Amniotic stem cell (primary cell): Measurements from ENCODE around the gene STEAP4.
"Not testable (repeated sequence)": the region's sequence is repeated elsewhere in the genome, so short reads cannot be mapped to it uniquely, and the experiment has no call there.

Experiments
- DNase-seq: peaks from one replicate; lab custom pipeline; 2025; lab: John Stamatoyannopoulos, UW

Gene STEAP4

DNA sequence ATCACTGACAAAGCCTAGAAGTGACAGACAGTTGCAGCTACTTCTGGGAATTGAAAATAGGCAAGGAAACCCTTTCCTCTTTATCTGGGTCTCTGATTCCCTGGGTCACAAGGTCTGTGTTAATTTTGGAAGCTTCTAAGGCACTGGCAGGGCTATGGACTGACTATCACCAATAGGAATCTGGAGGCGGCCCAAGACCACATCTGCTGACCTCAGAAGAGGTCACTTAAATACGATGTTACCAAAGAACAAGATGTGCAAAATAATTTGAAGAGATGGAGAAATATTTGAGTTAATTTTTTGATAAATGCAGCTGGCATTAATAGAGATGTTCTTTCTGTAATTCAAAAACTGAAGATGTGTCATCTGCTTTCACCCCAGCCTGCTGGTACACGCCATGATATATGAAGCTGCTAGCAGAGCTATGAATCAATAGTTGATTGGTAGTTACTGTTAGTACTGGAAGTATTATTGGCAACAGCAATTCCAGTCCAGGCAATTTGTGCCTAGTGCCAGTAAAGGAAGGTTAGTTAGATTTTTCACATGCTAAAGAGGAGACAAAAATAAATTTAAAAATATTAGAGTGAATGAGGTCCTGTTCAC, 5.5 kb upstream of the STEAP4 start:
- DNase-seq, result no peak

DNA sequence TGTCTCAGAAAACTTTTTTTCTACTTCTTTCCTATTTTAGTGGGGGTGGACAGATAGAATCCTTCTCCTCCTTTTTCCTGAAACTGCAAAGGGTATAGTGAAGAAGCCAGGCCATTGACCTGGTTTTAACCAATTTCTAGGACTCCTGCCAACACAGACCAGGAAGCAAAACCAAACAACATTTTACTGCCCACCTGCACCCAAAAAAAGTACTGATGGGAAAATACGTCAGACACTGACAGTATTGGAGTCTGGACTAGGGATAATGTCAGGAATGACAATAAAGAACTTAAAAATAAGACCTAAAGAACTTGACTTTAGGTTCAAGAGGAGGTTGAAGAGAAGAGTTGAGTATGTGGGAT, 5.0 kb upstream of the STEAP4 start:
- DNase-seq, result no peak

DNA sequence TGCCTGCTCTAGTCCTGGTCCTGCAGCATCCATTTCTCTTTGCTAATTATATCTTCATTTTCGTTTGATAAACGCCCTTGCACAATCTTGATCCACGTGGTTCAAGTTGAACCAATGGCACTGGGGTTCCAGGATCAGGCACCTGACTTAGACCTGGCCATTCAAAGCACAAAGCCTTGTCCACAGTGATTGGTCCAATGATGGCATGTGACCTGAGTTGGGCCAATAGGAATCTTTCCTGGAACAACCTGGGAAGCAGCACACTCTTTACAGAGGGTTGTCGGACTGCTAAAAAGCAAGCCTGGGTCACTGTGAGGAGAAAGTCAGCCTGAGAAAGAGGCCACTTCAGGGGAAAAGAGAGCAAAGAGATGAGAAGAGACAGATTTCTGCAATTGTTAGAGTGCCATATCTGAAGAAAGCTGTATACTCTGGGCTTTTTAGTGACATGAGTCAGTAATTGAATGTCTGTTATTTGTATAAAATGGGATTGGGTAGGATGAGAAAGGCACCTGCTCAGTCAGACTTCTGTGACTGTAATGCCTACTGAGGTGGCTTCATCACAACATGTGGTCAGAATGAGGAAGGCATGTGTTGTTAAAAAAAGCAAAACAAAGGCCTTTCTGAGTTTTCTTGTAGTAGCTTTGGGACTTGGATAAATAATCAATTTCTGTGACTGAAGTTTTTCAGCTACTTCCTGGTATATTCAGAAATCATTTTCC, 4.4 kb upstream of the STEAP4 start:
- DNase-seq, result no peak

DNA sequence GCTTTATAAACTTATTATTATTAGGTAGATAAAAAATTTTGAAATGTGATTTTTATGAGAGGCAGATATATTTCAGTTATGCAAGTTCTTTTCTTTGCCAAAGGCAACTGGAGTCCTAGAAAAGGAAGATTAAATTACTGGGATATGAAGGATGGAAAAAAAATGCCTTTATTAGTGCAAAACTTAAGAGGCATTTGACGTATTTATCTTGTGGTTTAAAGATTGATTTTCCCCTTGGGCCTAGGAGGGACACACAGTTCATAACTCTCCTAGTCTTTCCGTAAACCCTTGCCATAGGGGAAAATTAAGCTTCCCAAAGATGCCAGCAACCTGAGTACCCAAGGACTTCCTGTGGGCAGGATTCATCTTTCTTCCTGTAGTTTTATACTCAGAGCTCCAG, 3.1 kb upstream of the STEAP4 start:
- no peak for DNase-seq

DNA sequence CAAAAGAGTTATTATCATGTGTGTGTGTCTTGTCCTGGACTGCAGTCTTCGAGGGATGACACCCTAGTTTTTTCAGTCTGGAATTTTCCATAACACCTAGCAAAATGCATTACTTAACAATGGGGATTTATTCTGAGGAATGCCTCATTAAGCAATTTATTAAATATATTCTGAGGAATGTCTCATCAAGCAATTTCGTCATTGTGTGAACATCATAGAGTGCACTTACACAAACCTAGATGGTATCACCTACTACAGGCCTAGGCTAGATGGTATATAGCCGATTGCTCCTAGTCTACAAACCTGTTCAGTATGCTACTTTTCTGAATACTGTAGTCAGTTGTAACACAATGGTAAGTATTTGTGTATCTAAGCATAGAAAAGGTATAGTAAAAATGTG, 1.1 kb upstream of the STEAP4 start:
- no peak for DNase-seq

DNA sequence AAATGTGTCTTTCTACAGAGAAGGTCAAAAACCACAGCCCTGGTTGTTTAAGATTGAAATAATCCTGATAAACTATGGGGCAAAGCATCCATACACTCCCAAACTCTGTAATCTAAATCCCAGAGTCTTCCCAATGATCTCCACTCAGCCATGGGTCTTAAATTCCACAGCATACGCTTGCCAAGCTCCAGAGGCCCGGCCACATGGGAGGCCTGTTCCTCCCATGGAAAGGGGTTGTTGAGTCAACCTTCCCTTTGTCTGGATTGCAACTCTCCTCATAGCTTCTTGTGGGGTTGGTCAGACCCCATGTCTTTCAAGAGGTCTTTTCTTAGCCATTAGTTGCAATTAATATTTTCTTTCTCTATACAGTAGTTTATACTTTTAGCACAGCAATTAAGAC, 718 bp upstream of the STEAP4 start:
- no peak for DNase-seq

DNA sequence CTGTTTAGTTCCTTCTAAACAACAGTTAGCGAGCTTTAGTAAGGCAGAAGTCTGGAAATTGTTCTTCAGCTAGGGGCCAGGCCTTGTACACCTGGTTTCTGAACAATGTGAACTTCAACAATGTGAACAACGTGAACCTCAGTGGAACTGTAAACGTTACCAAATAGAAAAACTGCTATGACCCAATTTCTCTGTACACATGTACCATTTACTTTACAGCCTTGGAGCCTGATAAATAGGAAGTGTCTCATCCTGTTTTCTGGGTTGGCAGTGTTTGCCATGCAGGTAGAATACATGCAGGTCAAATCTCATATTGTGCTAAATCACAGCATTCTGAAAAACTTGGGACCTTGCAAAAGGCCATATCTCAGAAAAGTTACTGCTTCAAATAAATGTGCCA, 1.6 kb downstream of the STEAP4 start:
- DNase-seq, result no peak

DNA sequence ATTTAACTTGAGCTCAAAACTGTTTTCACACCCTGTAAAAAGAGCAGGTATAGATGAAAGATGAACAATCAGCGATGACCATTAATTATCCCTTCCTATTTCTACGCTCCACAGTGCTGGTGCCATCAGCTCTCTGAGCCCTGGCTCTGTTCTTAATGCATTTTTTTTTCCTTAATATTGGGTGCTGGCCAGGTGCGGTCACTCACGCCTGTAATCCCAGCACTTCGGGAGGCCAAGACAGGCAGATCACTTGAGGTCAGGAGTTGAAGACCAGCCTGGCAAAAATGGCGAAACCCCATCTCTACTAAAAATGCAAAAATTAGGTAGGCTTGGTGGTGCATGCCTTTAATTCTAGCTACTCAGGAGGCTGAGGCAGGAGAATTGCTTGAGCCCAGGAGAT, 4.2 kb downstream of the STEAP4 start:
- DNase-seq, result no peak

DNA sequence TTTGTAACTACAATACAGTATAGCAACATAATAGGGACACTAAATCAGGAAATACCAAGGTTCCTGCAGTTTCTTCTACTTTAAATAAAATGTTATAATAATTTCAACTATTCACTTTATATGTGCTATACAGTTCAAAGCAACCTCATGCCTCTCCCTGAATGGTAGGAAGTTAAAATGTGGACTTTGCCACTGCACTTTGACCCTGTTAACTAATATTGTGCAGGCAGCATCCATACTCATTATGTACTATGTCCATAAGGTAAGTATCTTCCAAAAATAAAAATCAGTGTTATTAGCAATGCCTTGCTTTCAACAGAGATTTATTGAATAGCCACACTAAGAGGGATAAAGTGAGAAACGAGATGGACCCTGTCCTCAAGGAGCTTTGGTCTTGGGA, 4.8 kb downstream of the STEAP4 start:
- DNase-seq, result no peak

DNA sequence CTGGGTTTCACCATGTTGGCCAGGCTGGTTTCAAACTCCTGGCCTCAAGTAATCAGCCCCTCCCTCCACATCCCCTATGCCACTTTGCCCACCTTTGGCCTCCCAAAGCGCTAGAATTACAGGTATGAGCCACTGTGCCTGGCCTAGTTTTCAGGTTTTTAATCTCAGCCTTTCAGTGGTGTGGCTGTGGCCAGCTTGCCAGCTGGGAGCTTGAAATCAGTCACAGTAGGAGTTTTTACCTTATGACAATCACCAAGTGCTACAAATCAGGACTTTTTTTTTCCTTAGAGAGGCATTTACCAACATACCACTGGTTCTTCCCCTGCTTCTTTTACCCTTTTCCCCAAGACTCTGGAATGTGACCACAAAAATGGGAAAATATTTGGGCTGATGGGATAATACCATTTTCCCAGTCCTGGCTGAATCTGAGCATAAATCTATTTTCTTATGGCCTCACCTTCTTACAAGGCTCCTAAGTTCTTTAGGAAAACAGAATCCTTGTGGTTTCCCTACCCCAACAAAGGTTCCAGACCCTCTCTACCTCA, 6.2 kb downstream of the STEAP4 start:
- no peak for DNase-seq

DNA sequence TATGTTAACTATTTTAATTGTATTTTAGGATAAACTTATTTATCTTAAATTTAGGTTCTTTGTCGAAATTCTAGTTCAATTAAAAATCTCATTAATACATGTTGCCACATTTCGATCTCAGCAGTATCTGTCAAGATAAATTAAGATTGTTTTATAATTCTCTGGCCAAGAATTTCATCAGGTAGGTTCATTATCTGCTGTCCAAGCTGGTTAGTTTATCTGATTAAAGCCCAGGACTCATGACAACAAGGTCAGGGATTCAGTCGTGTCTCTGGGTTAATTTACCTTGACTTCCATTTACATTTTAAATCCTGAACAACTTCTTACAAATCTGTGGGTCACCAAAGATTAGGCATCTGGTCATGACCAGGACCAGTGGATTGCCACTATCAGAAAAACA, 7.6 kb downstream of the STEAP4 start:
- DNase-seq, result no peak

DNA sequence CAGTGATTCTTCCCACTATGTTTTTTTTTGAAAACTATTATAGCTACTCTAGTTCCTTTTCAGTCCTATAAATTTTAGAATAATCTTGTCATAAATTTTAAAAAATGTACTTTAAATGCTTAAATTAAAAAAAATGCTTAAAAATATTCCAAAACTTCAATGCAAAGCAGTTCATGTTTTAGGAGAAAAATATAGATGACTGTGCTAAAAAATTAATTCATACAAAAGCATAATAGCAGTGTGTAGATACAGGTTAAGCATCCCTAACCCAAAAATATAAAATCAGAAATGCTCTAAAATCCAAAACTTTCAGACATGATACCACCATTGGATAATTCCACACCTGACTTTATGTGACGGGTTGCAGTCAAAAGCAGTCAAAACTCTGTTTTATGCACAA, 12.8 kb downstream of the STEAP4 start:
- no peak for DNase-seq

DNA sequence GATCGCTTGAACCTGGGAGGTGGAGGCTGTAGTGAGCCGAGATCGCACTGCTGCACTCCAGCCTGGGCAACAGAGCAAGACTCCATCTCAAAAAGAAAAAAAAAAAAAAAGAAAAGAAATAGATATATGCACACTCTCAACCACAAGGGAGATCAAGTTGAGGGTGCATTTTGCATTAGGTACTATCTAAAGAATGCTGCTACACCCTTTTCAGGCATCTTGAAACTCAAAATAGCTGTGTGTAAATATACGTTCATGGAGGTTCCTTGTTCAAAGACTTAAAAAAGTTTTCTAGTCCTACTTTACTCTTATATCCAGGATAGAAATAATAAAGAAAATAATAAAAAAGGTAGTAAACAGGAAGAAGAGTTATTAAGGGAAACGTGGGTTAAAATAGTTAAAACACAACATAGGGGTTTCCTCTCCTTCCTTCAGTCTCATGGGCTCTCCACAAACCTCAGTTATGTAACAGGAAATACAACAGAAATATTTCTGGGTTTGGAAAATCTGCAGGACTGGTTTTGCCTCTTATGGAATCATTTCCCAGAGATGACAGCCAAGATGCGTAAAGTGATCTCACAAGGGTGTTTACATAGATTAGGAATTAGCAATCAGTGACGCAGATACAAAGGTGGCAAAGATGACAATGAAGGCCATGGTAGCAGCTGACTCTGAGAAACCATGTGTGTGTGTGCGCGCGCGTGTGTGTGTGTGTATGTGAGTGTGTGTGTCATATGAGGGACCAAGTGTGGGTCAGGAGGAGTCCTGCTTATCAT, 15.1 kb downstream of the STEAP4 start:
- DNase-seq, result no peak

DNA sequence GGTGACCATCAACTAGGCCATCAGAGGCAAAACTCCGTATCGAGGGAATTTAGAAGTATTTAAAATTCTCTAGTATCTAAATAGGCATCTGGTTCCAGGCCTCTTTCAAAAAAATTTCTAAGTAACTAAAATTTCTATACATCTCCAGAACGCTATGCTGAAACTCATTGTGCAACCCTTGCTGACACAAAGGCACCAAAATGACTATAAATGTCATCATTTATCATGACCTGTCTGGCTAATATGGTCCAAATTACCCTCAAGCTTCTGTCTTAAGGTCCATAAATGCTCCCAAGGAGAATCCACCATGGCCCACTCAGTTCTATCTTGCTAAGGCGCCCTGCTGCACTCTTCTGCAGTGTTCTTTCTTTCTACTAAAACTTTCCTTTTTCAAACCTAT, 16.2 kb downstream of the STEAP4 start:
- DNase-seq, result no peak

DNA sequence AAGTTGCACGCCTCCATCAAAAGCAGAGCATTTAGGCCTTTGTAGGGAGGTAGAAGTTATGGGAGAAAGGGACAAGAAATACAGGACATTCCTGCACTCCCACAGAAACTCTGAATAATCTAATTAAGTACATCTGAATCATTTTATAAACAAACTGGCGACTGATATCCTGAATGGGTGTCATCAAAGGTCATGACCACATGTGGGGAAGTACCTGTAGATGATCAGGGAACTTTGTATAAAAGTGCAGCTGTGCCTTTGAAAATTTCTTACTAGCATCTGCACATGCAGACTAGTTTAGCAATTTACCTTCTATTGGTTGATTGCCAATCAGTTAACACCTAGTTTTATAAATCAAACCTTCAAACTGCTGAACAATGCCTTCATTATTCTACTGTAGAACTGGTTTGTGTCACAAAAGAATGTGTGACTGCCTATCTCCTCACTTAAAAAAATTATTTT, 17.1 kb downstream of the STEAP4 start:
- DNase-seq, result no peak

DNA sequence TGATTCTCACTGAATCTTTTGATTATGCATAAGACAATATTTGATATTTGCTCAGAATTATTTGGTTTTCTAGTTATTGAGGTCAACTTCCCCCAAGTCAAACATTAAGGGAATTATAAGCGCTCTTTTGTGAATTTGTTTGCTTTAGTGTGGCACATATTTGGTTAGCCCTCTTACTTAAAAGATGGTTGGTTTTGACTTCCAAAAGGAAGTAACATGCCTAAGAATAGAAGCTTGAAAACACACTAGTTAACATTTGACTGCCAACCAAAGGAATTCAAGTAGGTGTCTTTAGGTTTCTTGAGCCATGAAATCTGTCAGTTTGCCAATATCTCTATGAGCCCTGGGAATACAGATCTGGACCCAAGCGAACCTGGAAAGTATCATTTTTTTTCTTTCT, 24.9 kb downstream of the STEAP4 start:
- DNase-seq, result no peak

DNA sequence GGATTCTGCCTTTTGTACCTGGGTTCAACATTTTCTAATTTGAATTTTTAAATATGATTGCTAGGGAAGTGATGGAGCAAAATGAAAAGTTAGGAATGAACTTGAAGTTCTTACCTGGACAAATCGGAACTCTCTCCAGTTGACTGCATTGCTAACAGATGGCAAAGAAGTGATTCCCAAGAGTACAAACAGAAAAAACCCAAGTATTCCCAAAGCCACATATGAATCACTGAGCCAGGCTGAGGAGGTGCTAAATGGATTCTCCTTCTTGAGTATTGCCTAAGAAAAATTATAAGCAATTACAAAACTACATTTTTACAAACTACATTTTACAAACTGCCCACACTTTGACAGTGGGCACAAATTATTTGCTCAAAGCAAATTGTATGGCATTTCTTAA, 25.9 kb downstream of the STEAP4 start:
- no peak for DNase-seq

DNA sequence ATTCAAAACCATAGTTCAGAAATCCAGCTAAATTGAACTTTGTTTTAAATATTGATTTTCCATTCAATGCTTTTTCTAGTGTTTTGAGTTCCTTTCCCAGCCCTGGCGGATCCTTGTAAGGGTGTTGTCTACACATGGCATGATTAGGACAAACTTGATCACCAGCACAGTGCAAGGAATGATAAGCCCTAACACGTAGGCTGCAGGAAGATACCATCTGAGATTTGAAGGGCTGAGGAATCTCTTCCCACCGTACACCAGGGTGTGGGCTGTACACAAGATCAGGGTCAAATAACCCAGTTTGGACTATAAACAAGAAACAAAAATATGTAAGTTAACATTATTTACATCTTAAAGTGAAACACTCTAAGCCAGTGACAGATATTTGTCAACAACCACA, 27.4 kb downstream of the STEAP4 start:
- DNase-seq, result no peak

DNA sequence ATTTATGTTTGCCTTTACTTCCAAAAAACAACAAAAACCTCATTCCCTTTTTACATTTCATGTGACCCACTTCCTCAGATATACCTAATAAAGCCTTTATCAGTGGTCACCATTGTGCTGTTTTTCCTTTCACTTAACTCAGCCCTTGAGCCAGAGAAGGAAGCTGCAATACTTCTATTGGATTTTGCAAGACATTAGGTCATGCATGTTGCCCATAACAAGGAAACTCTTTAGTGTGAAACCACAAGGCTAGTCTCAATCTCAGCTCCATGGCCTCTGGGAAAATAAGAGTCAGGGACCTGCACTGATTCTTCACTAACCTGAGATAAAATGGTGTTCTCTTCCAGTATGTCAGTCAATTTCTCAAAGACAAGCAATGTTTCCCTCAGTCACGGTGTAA, 27.8 kb downstream of the STEAP4 start:
- no peak for DNase-seq

DNA sequence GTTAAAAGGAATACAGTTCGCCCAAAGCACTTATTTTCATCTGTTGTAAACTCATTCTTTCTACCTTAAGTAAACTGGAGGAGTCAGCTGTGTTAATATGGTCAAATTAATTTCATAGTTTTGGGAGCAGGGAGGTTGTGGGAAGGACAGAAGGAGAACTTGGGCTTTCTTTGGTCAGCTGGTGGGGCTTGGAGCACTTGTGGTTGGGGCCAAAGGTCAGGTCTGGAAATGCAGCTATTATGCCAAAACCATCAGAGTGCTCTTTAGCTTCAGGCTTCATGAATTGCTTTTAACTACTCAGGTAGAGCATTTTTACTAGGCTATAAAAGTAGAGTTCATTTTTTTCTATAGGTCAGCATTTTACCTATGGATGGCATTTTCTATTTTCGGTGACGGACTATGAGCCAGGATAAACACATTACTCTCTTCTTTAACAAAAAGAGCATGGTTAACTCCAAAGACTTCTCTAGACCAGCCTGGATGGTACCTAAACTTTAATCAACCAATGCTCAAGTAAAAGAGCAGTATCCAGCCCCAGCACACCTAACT, 30.0 kb downstream of the STEAP4 start:
- DNase-seq, result no peak

DNA sequence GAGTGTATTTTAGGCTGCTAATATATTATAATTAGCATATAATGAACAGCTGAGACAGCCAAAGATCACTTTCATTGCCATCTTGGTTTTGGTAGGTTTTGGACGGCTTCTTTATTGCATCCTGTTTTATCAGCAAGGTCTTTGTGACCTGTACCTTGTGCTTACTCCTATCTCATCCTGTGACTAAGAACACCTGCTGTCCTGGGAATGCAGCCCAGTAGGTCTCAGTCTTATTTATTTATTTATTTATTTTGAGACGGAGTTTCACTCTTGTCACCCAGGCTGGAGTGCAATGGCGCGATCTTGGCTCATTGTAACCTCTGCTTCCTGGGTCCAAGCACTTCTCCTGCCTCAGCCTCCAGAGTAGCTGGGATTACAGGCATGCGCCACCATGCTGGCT, 31.8 kb downstream of the STEAP4 start:
- not testable (repeated sequence) for DNase-seq

DNA sequence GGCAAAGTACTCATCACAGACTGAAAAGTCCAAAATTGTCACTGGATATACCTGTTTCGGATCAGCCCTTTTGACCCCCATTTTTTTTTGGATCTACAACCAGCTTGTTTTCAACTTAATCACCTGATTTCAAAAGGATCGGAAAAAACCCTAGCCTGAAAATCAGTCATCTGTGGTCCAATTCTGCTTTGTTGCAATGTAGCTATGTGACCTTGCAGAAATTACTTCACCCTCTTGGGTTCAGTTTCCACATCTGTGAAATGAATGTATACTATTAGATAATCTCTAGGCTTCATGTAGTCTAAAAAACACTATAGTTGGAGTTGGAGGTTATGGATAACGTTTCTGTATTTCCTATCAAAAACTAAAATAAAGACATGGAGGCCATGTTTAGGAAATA, 37.1 kb downstream of the STEAP4 start:
- no peak for DNase-seq

DNA sequence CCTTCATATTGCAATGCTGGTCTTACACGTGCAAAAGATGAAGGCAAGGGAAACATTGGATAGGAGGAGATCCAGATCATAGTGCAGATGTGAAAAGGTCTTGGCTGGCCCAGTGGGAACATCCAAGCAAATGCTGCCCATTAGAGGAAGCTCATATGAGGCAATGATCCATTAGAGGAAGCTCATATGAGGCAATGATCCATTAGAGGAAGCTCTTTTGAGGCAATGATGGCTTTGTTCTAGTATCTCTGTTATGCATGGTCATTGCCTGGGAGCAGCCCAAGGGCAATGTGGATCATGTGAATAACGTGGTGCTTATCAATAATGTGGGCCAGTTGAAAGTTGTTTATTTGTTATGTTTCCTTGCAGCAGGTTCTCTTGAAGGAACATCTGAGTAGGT, 37.8 kb downstream of the STEAP4 start:
- no peak for DNase-seq
